Right hindlimb (tissue), 1 donor: Measurements from ENCODE around the gene PRM2.

Experiments used
- DNase-seq: peaks from one replicate; pipeline ENCODE4 v3.0.0-alpha.2; 2018

PRM2 gene

DNA sequence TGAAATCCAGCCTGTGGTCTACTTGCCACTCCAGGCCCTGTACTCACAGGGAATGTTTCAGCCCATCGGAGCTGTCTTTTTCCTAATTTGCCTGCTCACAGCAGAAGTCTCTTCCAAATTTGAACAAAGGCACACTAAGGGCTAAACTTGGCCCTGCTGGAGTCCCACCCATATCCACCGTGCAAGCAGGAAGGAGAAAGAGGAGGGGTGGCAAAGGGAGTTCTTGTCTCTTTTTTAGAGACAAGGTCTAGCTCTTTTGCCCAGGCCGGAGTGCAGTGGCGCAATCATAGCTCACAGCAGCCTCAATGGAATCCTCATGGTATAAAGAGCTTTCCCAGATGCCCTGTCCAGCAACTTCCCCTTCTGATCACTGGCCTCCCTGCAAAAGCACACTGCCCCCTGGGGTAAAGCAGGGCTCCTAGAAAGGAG lies 7.6 kb upstream of the PRM2 start:
- DNase-seq = no peak

DNA sequence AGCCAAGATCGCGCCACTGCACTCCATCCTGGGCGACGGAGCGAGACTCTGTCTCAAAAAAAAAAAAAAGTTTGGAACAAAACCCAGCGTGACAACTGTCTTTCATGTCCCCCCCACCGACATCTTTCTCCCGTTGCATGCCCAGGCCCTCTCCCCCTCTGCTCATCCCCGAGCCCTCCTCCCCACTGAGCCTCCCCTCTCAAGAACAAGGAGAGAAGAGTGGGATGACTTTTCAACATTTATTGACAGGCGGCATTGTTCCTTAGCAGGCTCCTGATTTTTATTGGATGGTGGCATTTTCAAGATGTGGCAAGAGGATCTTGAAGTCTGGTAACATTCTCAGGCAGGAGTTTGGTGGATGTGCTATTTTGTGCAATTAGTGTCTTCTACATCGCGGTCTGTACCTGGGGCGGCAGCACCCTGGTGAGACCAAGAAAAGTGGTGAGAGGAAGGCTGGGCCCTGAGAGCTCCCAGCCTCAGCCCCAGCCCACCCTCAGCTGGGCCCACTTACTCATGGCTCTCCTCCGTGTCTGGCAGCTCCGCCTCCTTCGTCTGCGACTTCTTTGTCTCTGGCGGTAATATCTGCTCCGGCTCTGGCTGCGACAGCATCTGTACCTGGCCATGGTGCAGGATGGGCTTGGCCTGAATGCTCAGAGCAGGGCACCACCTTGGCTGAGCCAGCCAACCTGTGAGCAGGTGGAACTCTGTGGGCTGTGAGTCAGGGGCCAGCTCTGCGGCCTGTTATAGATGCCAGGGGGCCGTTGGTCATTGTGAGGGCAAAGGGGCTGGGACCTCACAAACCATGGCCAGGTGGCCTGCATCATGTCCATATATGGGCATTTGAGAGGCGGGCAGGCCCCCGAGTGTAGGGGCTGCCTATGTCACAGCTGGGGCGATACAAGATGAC lies 4.6 kb upstream of the PRM2 start, which contains the start of gene PRM1:
PRM1 (minus strand) TSS at position 715 of the 907 bp plus-strand sequence; CDS start at position 623, 92 bp downstream.
- DNase-seq = no peak

DNA sequence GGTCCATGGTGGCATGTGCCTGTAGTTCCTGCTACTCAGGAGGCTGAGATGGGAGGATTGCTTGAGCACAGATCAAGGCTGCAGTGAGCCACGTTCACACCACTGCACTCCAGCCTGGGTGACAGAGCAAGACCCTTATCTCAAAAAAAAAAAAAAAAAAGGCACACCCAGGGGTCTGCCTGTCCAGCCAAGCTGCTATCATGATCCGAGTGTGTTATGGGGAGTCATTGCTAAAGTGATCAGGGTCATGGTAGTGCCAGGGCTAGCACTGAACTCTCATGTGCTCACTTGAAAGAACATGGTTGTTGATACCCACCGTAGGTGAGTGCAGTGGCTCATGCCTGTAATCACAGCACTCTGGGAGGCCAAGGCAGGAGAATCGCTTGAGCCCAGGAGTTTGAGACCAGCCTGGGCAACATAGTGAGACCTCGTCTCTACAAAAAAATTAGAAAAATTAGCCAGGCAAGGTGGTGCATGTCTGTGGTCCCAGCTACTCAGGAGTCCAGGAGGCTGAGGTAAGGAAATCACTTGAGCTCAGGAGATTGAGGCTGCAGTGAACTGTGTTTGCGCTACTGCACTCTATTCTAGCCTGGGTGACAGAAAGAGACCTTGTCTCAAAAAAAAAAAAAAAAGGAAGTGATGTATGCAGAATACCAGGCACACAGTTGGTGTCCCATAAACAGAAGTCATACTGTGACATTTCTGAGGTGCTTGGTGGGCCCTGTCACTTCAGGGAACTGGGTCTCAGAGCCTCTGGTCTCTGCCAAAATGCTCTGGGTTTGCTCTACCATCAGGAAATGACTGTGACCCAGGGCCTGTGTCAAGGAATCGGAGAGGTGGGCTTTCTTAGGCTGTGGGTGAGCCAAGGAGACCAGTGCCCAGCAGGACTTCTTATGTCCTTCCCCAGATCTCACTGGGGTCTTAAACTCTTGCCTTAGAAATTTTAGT lies 2.7 kb upstream of the PRM2 start:
- DNase-seq = no peak

DNA sequence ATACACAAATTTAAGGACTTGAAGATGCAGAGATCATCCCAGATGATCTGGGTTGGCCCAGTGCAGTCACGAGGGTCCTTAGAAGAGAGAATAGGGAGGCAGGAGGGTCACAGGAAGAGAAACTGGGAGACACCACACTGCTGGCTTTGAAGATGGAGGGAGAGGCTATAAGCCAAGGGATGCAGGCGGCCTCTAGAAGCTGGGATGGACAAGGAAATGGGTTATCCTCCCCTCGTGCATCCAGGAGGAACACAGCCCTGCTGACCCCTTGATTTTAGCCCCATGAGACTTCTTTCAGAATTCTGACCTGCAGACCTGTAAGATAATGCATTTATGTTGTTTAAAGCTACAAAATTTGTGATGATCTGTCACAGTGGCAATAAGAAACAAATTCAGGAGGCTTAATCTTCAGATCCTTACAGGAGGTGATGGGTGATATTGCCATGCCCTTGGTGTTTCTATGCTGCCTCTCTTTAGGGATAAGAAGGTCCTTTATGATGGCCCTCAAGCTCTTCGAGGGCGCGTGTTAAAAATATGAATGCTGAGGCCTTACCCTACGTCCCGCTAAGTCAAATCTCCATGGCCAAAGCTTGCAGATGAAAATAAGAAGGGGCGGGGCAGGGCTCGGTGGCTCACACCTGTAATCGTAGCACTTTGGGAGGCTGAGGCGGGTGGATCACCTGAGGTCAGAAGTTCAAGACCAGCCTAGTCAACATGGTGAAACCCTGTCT lies 1.5 kb upstream of the PRM2 start:
- no peak for DNase-seq

GRCh38 chr16:11276896-11277593 lies 765 bp upstream of the PRM2 start:
- DNase-seq = no peak

- no peak for DNase-seq
These were observed 1.3 kb downstream of the PRM2 start for GRCh38 chr16:11274964-11275363.

GRCh38 chr16:11273721-11274324 lies 2.5 kb downstream of the PRM2 start:
- no peak for DNase-seq

DNA sequence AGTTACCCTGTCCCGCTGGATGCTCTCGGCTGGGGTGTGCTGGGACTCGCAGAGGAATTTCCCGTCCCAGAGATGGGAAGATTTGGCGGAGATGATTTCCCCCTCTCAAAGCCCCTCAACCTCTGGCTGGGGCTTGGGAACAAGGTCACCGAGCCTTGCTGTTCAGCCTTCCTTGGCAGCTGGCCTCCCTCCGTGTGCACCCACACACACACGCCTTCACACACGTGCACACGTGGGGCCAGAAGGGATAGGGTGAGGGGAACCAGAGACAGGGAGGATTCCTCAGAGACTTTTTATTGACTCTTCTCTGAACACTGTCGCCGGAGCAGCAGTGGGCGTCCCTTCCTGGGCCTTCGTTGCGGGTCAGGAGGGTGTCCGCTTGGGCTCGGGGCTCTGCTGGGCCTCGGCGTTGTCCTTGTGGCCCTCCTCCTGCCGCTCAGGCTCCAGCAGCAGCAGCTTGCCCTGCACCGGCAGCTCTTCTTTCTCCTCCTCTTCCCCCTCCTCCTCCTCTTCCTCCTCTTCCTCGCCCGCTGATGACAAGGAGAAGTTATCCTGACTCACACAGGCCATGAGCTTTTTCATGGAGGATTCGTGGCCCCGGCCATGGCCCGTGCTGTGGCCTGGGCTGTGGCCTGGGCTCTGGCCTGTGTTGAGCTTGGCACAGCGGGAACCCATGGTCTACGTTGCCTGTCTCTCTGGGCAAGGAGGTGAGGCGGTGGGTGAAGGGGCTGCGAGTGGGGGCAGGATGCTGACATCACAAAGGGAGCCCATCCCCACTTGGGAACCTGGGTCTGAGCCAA lies 3.2 kb downstream of the PRM2 start, which contains the start of gene PRM3:
PRM3 (minus strand) TSS at position 709 of the 800 bp plus-strand sequence; CDS start at position 675, 34 bp downstream.
- no peak for DNase-seq

DNA sequence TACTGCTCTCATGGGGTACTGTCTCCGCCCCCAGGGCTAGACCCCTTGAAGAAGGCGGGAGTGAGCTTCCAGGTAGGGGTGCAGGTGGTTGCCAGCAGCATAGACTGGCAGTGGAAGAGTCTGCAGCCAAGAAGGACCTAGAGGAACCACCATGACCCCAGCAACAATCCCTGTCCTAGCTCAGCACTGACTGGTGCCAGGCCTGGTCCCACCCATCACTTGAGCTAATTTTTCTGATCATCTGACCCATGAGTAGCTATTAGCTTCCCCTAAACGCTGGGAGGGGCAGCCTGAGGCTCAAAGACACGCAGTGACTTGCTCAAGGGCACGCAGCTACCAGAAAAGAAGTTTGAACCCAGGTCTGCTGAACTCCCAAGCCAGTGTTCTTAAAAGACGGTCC lies 3.8 kb downstream of the PRM2 start:
- DNase-seq = no peak

DNA sequence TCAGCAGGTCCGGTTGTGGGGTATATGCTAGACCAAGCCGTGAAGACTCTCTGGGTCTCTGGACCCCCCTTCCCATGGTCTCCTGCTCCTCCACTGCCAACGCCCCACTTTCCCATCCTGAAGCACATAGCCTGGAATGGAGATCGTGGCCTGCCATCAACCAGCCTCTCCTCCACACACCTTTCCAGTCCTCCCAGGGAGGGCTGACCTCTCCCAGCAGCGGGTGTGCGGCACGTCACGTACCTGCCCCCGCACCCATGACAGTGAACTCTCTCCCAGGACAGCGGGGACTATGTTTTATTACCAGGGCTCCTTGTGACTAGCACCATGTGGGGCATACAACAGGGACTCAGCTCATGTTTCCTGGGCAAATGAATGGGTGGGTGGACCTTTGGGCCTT lies 4.7 kb downstream of the PRM2 start:
- DNase-seq = no peak

DNA sequence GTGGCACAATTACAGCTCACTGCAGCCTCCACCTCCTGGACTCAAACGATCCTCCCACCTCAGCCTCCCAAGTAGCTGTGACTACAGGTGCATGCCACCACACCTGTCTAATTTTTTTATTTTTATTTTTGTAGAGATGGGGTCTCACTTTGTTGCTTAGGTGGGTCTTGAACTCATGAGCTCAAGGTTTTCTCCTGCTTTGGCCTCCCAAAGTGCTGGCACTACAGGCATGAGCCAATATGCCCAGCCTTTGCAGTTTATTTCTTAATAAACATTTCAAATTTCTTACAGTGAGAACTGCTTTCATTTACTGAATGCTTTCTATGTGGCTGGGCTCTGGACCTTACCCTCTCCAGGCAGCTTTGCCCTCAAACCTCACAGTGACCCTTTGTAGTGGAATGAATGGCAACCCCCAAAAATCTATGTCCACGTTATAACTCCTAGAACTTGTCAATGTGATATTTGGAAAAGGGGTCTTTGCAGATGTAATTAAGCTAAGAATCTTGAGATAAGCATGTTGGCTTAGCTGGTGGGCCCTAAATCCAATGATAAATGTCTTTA lies 5.6 kb downstream of the PRM2 start:
- no peak for DNase-seq

- DNase-seq = no peak
These were observed 7.3 kb downstream of the PRM2 start, which contains the start of gene TNP2 for GRCh38 chr16:11268921-11269375. Gene TNP2 (minus strand): TSS chr16:11269325. CDS start chr16:11269262, 63 bp downstream.

DNA sequence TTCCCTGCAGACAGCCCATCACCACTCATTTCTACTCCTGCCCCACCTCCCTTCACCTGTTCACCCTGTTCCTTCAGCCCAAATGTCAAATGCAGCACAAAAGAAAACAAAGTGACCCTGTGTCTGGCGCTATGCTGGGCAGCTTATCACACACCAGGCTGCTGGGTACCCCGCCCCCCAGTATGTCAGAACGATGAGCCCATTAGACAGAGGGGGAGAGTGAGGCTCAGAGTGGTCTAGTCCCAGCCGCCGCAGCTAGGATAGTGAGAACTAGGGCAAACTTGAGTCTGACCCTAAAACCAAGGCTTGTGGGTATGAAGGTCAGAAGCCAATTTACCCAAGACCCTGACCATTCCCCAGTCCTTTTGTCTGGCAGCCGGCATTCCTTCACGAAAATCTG lies 11.2 kb downstream of the PRM2 start:
- no peak for DNase-seq

DNA sequence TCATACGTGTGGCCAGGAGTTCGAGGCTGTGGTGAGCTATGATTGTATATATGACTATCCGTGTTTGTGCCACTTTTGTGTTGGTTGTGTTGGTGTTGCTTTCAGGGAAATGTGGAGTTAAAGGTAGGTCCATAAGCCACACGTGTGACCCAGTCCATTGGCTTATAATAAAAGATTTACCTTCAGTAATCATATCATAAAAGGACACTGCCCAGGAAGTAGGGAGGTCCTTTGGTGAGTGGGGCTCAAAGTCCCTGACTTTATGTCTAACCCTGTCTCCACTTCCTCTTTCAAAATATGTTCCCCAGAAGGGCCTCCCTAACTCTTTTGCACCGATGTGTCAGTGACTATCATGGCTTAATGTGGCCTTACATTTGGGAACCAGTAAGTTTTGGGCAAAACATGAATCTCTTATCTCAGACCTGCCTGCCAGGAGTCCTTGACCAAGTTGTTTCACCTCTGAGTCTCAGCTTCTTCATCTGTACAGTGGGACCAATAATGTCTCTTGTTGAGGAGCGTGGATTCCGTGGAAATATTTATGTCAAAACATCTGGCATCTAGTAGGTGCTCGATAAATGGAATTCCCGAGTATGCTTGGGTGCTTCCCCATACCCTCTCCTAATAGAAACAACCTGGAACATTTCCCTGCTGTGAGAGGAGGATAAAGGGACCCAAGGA lies 12.0 kb downstream of the PRM2 start:
- no peak for DNase-seq

DNA sequence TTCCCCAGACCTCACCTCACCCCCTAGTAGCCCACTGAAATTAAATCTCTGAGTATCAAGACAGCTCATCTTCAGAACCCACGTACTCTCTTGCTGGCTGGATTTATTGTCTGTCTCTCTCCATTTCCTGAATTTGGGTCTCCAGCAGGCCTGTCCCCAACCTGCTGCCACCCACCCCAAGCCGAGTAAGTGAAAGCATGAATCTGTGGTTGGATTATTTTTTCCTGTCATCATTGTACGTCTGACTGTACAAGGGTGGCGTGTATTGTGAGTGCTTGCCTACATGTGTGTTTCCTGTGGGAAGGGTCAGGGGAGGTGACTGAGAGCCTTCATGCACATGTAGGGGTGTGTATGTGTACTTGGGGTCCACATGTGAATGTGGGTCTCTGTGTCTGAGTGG lies 12.5 kb downstream of the PRM2 start:
- no peak for DNase-seq

GRCh38 chr16:11262915-11263314 lies 13.4 kb downstream of the PRM2 start:
- no peak for DNase-seq

GRCh38 chr16:11260596-11260966 lies 15.7 kb downstream of the PRM2 start:
- no peak for DNase-seq

DNA sequence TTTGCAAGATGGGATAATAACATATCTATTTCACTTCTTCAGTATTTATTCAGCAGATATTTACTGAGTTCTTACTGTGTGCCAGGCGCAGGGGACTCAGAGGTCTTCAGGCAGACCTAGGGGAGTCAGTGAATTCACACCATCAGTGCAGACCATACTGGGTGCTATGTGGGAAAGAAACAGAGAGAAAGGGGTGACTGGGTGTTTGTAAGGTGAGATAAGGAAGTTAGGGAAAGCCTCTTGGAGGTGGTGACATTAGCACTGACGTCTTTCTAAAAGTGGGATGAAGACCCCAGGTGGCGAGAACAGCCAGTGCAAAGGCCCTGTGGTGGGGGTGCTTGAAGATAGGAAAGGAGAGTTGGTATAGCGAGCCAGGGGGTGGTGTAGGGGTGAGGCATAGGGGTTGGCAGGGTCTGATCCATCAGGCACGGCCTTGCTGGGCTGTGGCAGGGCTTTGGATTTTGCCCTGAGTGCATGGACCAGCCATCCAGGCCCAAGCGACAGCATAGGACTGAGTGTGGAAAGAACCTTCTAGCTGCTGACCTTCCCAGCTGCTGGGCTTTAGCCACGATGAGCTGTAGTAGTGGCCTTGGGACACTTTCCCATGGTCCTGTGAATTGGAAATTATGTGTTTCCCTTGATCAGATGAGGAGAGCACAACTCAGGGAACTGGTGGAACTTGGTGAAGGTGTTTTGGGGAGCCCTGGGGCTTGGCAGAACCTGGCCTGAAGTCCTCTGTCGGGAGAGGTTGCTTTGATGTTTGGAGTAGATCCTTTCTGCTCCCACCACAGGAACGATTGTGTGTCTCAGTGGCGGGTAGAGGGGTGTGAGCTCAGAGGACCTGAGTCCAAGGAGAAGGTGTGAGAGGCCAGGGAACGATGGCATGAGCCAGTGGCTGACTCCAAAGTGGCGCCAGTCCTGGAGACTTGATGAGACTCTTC lies 16.4 kb downstream of the PRM2 start:
- no peak for DNase-seq
